Right cardiac atrium (tissue), 5 donors: ENCODE measurements around the gene CCR7. TPM values are rescaled to one million over a fixed set of nuclear protein-coding genes. Genes with fewer than 3 reads are reported as not detected.

Experiments
- ATAC-seq, 2 donors: fragments of 200-7000 bp; cut with Tn5 transposase; one replicate each; pipeline versions ENCODE4 v1.8.0 to v1.9.1; 2020; ENCODE audit warnings: moderate library complexity in 2 of 2, mild to moderate bottlenecking in 1 of 2
- DNase-seq, 3 donors: peaks; one replicate each; pipeline ENCODE4 v3.0.0-alpha.2; 2020
- H3K27ac ChIP-seq: one replicate; pipeline ENCODE4 v1.5.1; 2013; ENCODE audit warnings: mild to moderate bottlenecking, low read length, control low read depth, moderate library complexity
- H3K27me3 ChIP-seq: one replicate; pipeline ENCODE4 v1.6.1; 2013; ENCODE audit not compliant: control insufficient read depth, insufficient read depth
- H3K4me1 ChIP-seq: one replicate; pipeline ENCODE4 v1.6.1; 2013; ENCODE audit warnings: low read length; ENCODE audit not compliant: control insufficient read depth, insufficient read depth
- H3K4me3 ChIP-seq: one replicate; pipeline ENCODE4 v1.5.1; 2013; ENCODE audit warnings: low read length, control low read depth
- H3K9me3 ChIP-seq: one replicate; pipeline ENCODE4 v1.6.1; 2013; ENCODE audit warnings: low read length; ENCODE audit not compliant: control insufficient read depth
- WGBS: extraction: QIAGEN DNeasy Blood & Tissue Kit; methylation state at CpG from one replicate; pipeline ENCODE4 v1.1.7; 2013; 5-methylcytosine and 5-hydroxymethylcytosine counted together
- intact Hi-C, 4 donors: fragments of 100-400 bp; cut with DNase I; formaldehyde crosslinking; loops; one replicate each; pipeline versions ENCODE4 v1.11.0 to v1.14.0; 2022 to 2023
- polyA plus RNA-seq: library from polyadenylated mRNA; stranded (reverse); fragments of 200-250 nt; gene quantifications from one replicate; pipeline ENCODE4 v1.2.3, GENCODE V29; 2013
- total RNA-seq, 4 donors: library from RNA; stranded (reverse); fragmentation: NEBNext Ultra II Directional; extraction: Animal tissue kit (Norgen Biotek cat#: 25700); gene quantifications; one replicate each; pipeline ENCODE4 v1.2.1, GENCODE V29; 2021
- donor health status: healthy with polysubstance abuse.
- donor health status: DM: no; HTN: yes; CAD: no.
- donor health status: DM: no; HTN: no; CAD: no.
- donor health status: DM: no; HTN: yes; CAD: no; lungs with severe emphysema.
- donor health status: DM: yes; HTN: yes; CAD: no.

Gene CCR7
- total and polyA plus RNA-seq, 5 donors = 0.11 to 0.20 (median 0.19) TPM; not detected in 2

- H3K9me3 ChIP-seq = no peaks in the 10 kb centered on the region
- ATAC-seq (peak; percentile 36 to 72), DNase-seq (peak in 1 of 3 donors; percentile 16)
- H3K4me1 ChIP-seq = no peaks in the 10 kb centered on the region
- no peaks in the 10 kb centered on the region for H3K27me3 ChIP-seq
- no peak overlapping the region for H3K27ac ChIP-seq
- no peak overlapping the region for H3K4me3 ChIP-seq
- intact Hi-C loops = no loop called here
- WGBS = 82% methylated on average over 10 of the region's 10 CpGs
These were observed 55.5 kb downstream of the CCR7 start for GRCh38 chr17:40509626-40510327.

- Histone ChIP-seq H3K4me1 (no peaks in the 10 kb centered on the region), H3K27ac (no peak overlapping the region), H3K9me3 (no peaks in the 10 kb centered on the region), H3K4me3 (no peak overlapping the region), H3K27me3 (no peaks in the 10 kb centered on the region)
- WGBS = 81% methylated on average over 5 of the region's 5 CpGs
- ATAC-seq (no peak), DNase-seq (no peak)
- intact Hi-C loops = no loop called here
These were observed 58.5 kb downstream of the CCR7 start for GRCh38 chr17:40506786-40507185.

Other genes starting within 250 kb of the CCR7 start
- 1 to 10 TPM in 1 of 4 donors, under 1 TPM in 3; 0.74 to 1.4 (median 0.86) TPM for gene GJD3, start 200.7 kb downstream of the CCR7 start, total RNA-seq
- gene GJD3, start 200.7 kb downstream of the CCR7 start, polyA plus RNA-seq = 0.27 TPM
- gene TOP2A, start 147.6 kb downstream of the CCR7 start, total RNA-seq = 1 to 10 TPM in 3 of 4 donors, under 1 TPM in 1; 0.22 to 5.9 (median 3.2) TPM
- gene TOP2A, start 147.6 kb downstream of the CCR7 start, polyA plus RNA-seq = 0.70 TPM
- gene IGFBP4, start 122.0 kb downstream of the CCR7 start, total RNA-seq = 100 to 1,000 TPM; 159 to 510 (median 262) TPM
- gene IGFBP4, start 122.0 kb downstream of the CCR7 start, polyA plus RNA-seq = 205 TPM
- under 1 TPM in 1 of 4 donors, not detected in 3; 0.14 TPM for gene TNS4, start 63.8 kb downstream of the CCR7 start, total RNA-seq
- gene TNS4, start 63.8 kb downstream of the CCR7 start, polyA plus RNA-seq = not detected
- gene SMARCE1, start 82.3 kb upstream of the CCR7 start, total RNA-seq = 10 to 100 TPM; 69.2 to 72.0 (median 71.4) TPM
- 51.8 TPM for gene SMARCE1, start 82.3 kb upstream of the CCR7 start, polyA plus RNA-seq
- 1 to 10 TPM in 1 of 4 donors, under 1 TPM in 3; 0.45 to 1.4 (median 0.58) TPM for gene KRT222, start 99.7 kb upstream of the CCR7 start, total RNA-seq
- gene KRT222, start 99.7 kb upstream of the CCR7 start, polyA plus RNA-seq = 1.5 TPM
- gene KRT24, start 138.3 kb upstream of the CCR7 start, total RNA-seq = not detected
- 0.16 TPM for gene KRT24, start 138.3 kb upstream of the CCR7 start, polyA plus RNA-seq
- not detected for gene KRT25, start 189.9 kb upstream of the CCR7 start, total RNA-seq
- not detected for gene KRT25, start 189.9 kb upstream of the CCR7 start, polyA plus RNA-seq
- gene KRT26, start 206.7 kb upstream of the CCR7 start, total RNA-seq = not detected
- gene KRT26, start 206.7 kb upstream of the CCR7 start, polyA plus RNA-seq = not detected
- gene KRT27, start 217.1 kb upstream of the CCR7 start, total RNA-seq = under 1 TPM in 1 of 4 donors, not detected in 3; 0.21 TPM
- gene KRT27, start 217.1 kb upstream of the CCR7 start, polyA plus RNA-seq = 0.43 TPM
- gene KRT28, start 234.5 kb upstream of the CCR7 start, total RNA-seq = not detected
- gene KRT28, start 234.5 kb upstream of the CCR7 start, polyA plus RNA-seq = not detected